H1 (cell line): ENCODE measurements around the gene MAP3K6. TPM values are rescaled to one million over a fixed set of nuclear protein-coding genes. Genes with fewer than 3 reads are reported as not detected.

Experiments used
- CTCF ChIA-PET: fragments of 300-600 bp; sonication (Branson Sonifier 250); formaldehyde crosslinking; loops from one replicate; lab custom pipeline; 2021; ENCODE audit not compliant: partially characterized antibody; lab: Charles Lee
- POLR2A ChIA-PET: fragments of 300-600 bp; sonication (Branson Sonifier 250); formaldehyde crosslinking; loops from one replicate; lab custom pipeline; 2021; ENCODE audit warnings: inconsistent platforms; ENCODE audit not compliant: partially characterized antibody; lab: Charles Lee
- DNase-seq, 2 experiments: peaks; one replicate each; pipeline versions ENCODE4 v3.0.0 to v3.0.0-alpha.2; 2010 to 2022; ENCODE audit warnings: low spot score in 2 of 2, low read depth in 1 of 2, mixed read lengths in 1 of 2
- FAIRE-seq: peaks from 2 replicates; lab custom pipeline; 2011; peaks lifted over from hg19 to GRCh38; lab: Jason Lieb, UNC
- H2AFZ ChIP-seq: 2 replicates; pipeline ENCODE4 v1.8.1; 2012; ENCODE audit warnings: low read length, inconsistent platforms
- H2AK5ac ChIP-seq: 2 replicates; pipeline ENCODE4 v1.6.1; 2013; ENCODE audit warnings: low read depth, low read length
- H2BK120ac ChIP-seq: replicated peaks from 2 replicates; pipeline ENCODE3; 2013; ENCODE audit warnings: low read depth, low read length, inconsistent platforms
- H2BK12ac ChIP-seq: 2 replicates; pipeline ENCODE4 v1.6.1; 2013; ENCODE audit warnings: low read depth, low read length
- H2BK15ac ChIP-seq: 2 replicates; pipeline ENCODE4 v1.6.1; 2013; ENCODE audit warnings: low read length
- H2BK20ac ChIP-seq: 2 replicates; pipeline ENCODE4 v1.6.1; 2013; ENCODE audit warnings: low read length
- H2BK5ac ChIP-seq: 2 replicates; pipeline ENCODE4 v1.6.1; 2013; ENCODE audit warnings: low read depth, low read length
- H3K14ac ChIP-seq: 2 replicates; pipeline ENCODE4 v1.6.1; 2013; ENCODE audit warnings: inconsistent platforms; ENCODE audit not compliant: insufficient read length
- H3K18ac ChIP-seq: 2 replicates; pipeline ENCODE4 v1.6.1; 2013; ENCODE audit warnings: low read length; ENCODE audit errors: extremely low read depth
- H3K23ac ChIP-seq: 2 replicates; pipeline ENCODE4 v1.6.1; 2013; ENCODE audit warnings: inconsistent platforms; ENCODE audit not compliant: insufficient read length
- H3K23me2 ChIP-seq: 2 replicates; pipeline ENCODE4 v1.6.1; 2013; ENCODE audit warnings: low read depth, low read length
- H3K27ac ChIP-seq: 2 replicates; pipeline ENCODE4 v1.6.1; 2011; ENCODE audit warnings: low read depth, low read length, inconsistent platforms
- H3K27me3 ChIP-seq, 4 experiments: replicated peaks in 1 of 4; 1 replicate in 1 of 4; 2 replicates in 3 of 4; pipeline versions ENCODE4 v1.6.1 to v1.8.1; 2011 to 2013; ENCODE audit warnings: low read length in 3 of 4, mild to moderate bottlenecking in 3 of 4, inconsistent platforms in 2 of 4, mixed read lengths in 2 of 4, moderate library complexity in 1 of 4; ENCODE audit not compliant: control insufficient read depth in 3 of 4, insufficient read depth in 3 of 4; ENCODE audit errors: extremely low read depth in 1 of 4
- H3K36me3 ChIP-seq, 4 experiments: 2 replicates each; pipeline versions ENCODE4 v1.6.1 to v1.8.1; 2011 to 2013; ENCODE audit warnings: mild to moderate bottlenecking in 4 of 4, low read length in 3 of 4, moderate library complexity in 2 of 4, control low read depth in 1 of 4, inconsistent platforms in 1 of 4; ENCODE audit not compliant: insufficient read depth in 4 of 4, control insufficient read depth in 2 of 4
- H3K4ac ChIP-seq: replicated peaks from 2 replicates; pipeline ENCODE3; 2013; ENCODE audit warnings: low read length, low read depth, mixed read lengths, inconsistent platforms; ENCODE audit not compliant: insufficient read length
- H3K4me1 ChIP-seq, 4 experiments: replicated peaks in 1 of 4; 1 replicate in 1 of 4; 2 replicates in 3 of 4; pipeline versions ENCODE4 v1.6.1 to v1.8.1; 2011 to 2013; ENCODE audit warnings: low read length in 3 of 4, inconsistent platforms in 2 of 4, mixed read lengths in 1 of 4; ENCODE audit not compliant: insufficient read depth in 4 of 4, control insufficient read depth in 3 of 4
- H3K4me2 ChIP-seq, 2 experiments: 2 replicates each; pipeline versions ENCODE4 v1.6.1 to v1.8.1; 2011 to 2013; ENCODE audit warnings: low read depth in 2 of 2, low read length in 2 of 2, control low read depth in 1 of 2, inconsistent platforms in 1 of 2, mild to moderate bottlenecking in 1 of 2; ENCODE audit not compliant: insufficient read depth in 1 of 2
- H3K4me3 ChIP-seq, 4 experiments: fragments of 200-600, 300-600 bp in 1 of 4; sonication (generic), shearing (Covaris generic), sonication (Bioruptor Twin) in 1 of 4; 2 replicates each; pipeline versions ENCODE4 v1.5.1 to v1.8.1; 2011 to 2016; ENCODE audit warnings: low read length in 4 of 4, low read depth in 3 of 4, control low read depth in 2 of 4, inconsistent platforms in 2 of 4, mild to moderate bottlenecking in 2 of 4, mixed read lengths in 1 of 4, moderate library complexity in 1 of 4; ENCODE audit not compliant: insufficient read depth in 2 of 4; ENCODE audit errors: extremely low read depth in 1 of 4
- H3K56ac ChIP-seq: replicated peaks from 2 replicates; pipeline ENCODE3; 2013; ENCODE audit warnings: low read depth, mild to moderate bottlenecking, mixed read lengths, low read length, inconsistent platforms; ENCODE audit not compliant: insufficient read length
- H3K79me1 ChIP-seq: 2 replicates; pipeline ENCODE4 v1.6.1; 2013; ENCODE audit warnings: low read depth, low read length, control low read depth
- H3K79me2 ChIP-seq, 2 experiments: 2 replicates each; pipeline versions ENCODE4 v1.6.1 to v1.8.1; 2012 to 2013; ENCODE audit warnings: low read length in 2 of 2, mild to moderate bottlenecking in 2 of 2, inconsistent platforms in 1 of 2; ENCODE audit not compliant: insufficient read depth in 2 of 2, control insufficient read depth in 1 of 2
- H3K9ac ChIP-seq, 4 experiments: replicated peaks in 1 of 4; 1 replicate in 1 of 4; 2 replicates in 3 of 4; pipeline versions ENCODE4 v1.6.1 to v1.8.1; 2011 to 2013; ENCODE audit warnings: low read depth in 3 of 4, low read length in 3 of 4, control low read depth in 2 of 4, mild to moderate bottlenecking in 2 of 4, moderate library complexity in 2 of 4, inconsistent platforms in 1 of 4; ENCODE audit errors: extremely low read depth in 1 of 4
- H3K9me3 ChIP-seq, 2 experiments: 2 replicates each; pipeline versions ENCODE4 v1.6.1 to v1.8.1; 2012 to 2013; ENCODE audit warnings: mild to moderate bottlenecking in 2 of 2, moderate library complexity in 2 of 2, control low read depth in 1 of 2, inconsistent platforms in 1 of 2, low read depth in 1 of 2, low read length in 1 of 2, mixed read lengths in 1 of 2; ENCODE audit not compliant: insufficient read depth in 2 of 2
- H4K20me1 ChIP-seq, 2 experiments: replicated peaks in 1 of 2; 2 replicates each; pipeline versions ENCODE3 to v1.8.1; 2011 to 2013; ENCODE audit warnings: inconsistent platforms in 2 of 2, low read length in 2 of 2, mild to moderate bottlenecking in 1 of 2; ENCODE audit not compliant: insufficient read depth in 2 of 2, control insufficient read depth in 1 of 2
- H4K5ac ChIP-seq: 2 replicates; pipeline ENCODE4 v1.6.1; 2013; ENCODE audit warnings: low read length, low read depth, mixed read lengths, inconsistent platforms; ENCODE audit not compliant: insufficient read length
- H4K8ac ChIP-seq: 2 replicates; pipeline ENCODE4 v1.8.0; 2013; ENCODE audit warnings: mild to moderate bottlenecking, moderate library complexity, low read length, inconsistent platforms; ENCODE audit not compliant: insufficient read depth; ENCODE audit errors: extremely low read depth
- H4K91ac ChIP-seq: replicated peaks from 2 replicates; pipeline ENCODE3; 2013; ENCODE audit warnings: low read length, mixed read lengths, inconsistent platforms; ENCODE audit not compliant: insufficient read length
- CEBPB ChIP-seq: IDR thresholded peaks from 2 replicates; pipeline ENCODE4 v1.6.1; 2012; ENCODE audit warnings: low read depth, low read length
- GTF2F1 ChIP-seq: IDR thresholded peaks from 2 replicates; pipeline ENCODE4 v1.6.1; 2012; ENCODE audit warnings: low read depth, low read length, improper control_type of control experiment, borderline replicate concordance
- WGBS, 2 experiments: shearing (Covaris generic) in 1 of 2; methylation state at CpG; one replicate each; pipeline versions ENCODE4 v1.1.6 to v1.1.7; 2013 to 2015; ENCODE audit warnings: low lambda C conversion rate in 2 of 2, mixed read lengths in 2 of 2, inconsistent platforms in 1 of 2, low coverage in 1 of 2, missing lambda C conversion rate in 1 of 2; ENCODE audit not compliant: insufficient replicate concordance in 2 of 2, insufficient coverage in 1 of 2, insufficient read length in 1 of 2; ENCODE audit errors: extremely low coverage in 1 of 2, missing lambda C conversion rate in 1 of 2; 5-methylcytosine and 5-hydroxymethylcytosine counted together
- polyA plus RNA-seq, 7 experiments: library from polyadenylated mRNA; depleted of rRNA in 3 of 7; stranded (reverse) in 5 of 7; unstranded in 2 of 7; fragments of >200 nt in 5 of 7; fragments of 200-250 nt in 2 of 7; gene quantifications; 1 replicate in 5 of 7; 2 replicates in 1 of 7; 4 replicates in 1 of 7; pipeline versions ENCODE4 v1.2.1 to v1.2.3, GENCODE V29; 2011 to 2013; ENCODE audit warnings: missing spikeins in 2 of 7, mixed read lengths in 2 of 7
- total RNA-seq: library from RNA; stranded (reverse); fragmentation: NEBNext Ultra II Directional; extraction: Animal tissue kit (Norgen Biotek cat#: 25700); gene quantifications from 2 replicates; pipeline ENCODE4 v1.2.1, GENCODE V29; 2021

MAP3K6 gene
- total and polyA plus RNA-seq, 2 of the 8 experiments (the other 6 are each of a cell fraction or from before 2014, with no cell fraction given) = 7.4 to 7.6 TPM

DNA sequence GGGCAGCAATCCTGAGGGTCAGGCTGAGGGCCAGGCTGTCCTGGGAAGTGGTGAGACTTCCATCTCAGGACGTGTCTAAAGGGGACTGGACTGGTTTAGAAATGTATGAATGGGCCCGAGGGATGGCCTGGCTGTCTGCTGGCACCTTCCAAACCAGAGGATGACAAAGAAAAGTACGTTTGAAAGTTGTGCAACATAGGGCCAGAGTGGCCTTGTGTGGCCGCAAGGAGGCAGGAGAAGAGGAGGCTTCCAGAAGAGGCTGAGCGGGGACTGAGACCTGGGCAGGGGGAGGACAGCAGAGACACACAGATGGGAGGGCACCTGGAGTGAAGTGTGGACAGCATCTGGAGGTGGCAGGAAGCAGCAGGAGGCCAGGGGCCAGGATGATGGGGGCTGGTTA, 27.5 kb downstream of the MAP3K6 start:
- Histone ChIP-seq H2BK5ac (no peak overlapping the region), H4K20me1 (peaks cover 2 to 3% of the 10 kb centered on the region in 2 experiments), H3K14ac (no peak overlapping the region), H3K4ac (no peak overlapping the region), H3K36me3 (peaks cover 0 to 9% (median 2%) of the 10 kb centered on the region in 4 experiments; a peak in 5 of 8 replicates), H3K56ac (no peak overlapping the region), H2AK5ac (no peak overlapping the region), H3K23ac (no peak overlapping the region), H3K4me3 (no peak overlapping the region), H3K27me3 (peaks cover 0 to 2% (median 0%) of the 10 kb centered on the region in 4 experiments; a peak in 1 of 7 replicates), H2BK15ac (no peak overlapping the region), H4K91ac (no peak overlapping the region), H3K4me2 (no peak overlapping the region), H2AFZ (no peak overlapping the region), H3K27ac (no peak overlapping the region; the same call in 1 of the 2 replicates), H2BK120ac (no peak overlapping the region), H3K79me2 (no peaks in the 10 kb centered on the region; a peak in 1 of 4 replicates), H3K9ac (no peak overlapping the region), H4K5ac (no peak overlapping the region), H4K8ac (peak overlapping the region; percentile 7; the same call in 1 of the 2 replicates), H3K9me3 (no peaks in the 10 kb centered on the region), H2BK12ac (no peak overlapping the region), H3K18ac (no peak overlapping the region), H3K79me1 (no peaks in the 10 kb centered on the region), H2BK20ac (no peak overlapping the region), H3K23me2 (peaks cover 6% of the 10 kb centered on the region; the same call in 1 of the 2 replicates), H3K4me1 (peaks cover 0 to 25% (median 20%) of the 10 kb centered on the region in 4 experiments; a peak in 6 of 7 replicates)
- CTCF ChIA-PET = interaction anchor here (0.7 to 17.0 kb wide), 12 partner anchors 11 to 237 kb away, joined by 3 to 321 read pairs (median 4); no protein-coding TSS in a partner anchor
- DNase-seq (no peak), FAIRE-seq (no peak)
- TF ChIP-seq CEBPB (peak; percentile 60; the same call in 1 of the 2 replicates), GTF2F1 (no peak)
- WGBS, 2 experiments = 75% methylated on average over 5 of the region's 5 CpGs; no CpG with 5 or more reads in 1 of the 2 experiments
- POLR2A ChIA-PET = interaction anchor here (0.6 to 4.8 kb wide), 6 partner anchors 11 to 48 kb away, joined by 3 to 50 read pairs (median 3); no protein-coding TSS in a partner anchor
